MM.1S (cell line): ENCODE results near the gene CPHXL.

Experiments
- DNase-seq: peaks from one replicate; pipeline ENCODE4 v3.0.0-alpha.2; 2015
- H2AFZ ChIP-seq: fragments of 300-600 bp; sonication (generic); 2 replicates; pipeline ENCODE4 v1.6.0; 2016; ENCODE audit warnings: antibody characterized with exemption, low read length
- H3F3A ChIP-seq: fragments of 300-600 bp; sonication (generic); 2 replicates; pipeline ENCODE4 v1.6.1; 2016; ENCODE audit warnings: mild to moderate bottlenecking, antibody characterized with exemption, low read length, moderate library complexity, mixed read lengths; ENCODE audit not compliant: insufficient read depth
- H3K27ac ChIP-seq: fragments of 300-600 bp; sonication (generic); 2 replicates; pipeline ENCODE4 v1.5.1; 2016; ENCODE audit warnings: mild to moderate bottlenecking, low read length
- H3K27me3 ChIP-seq: fragments of 300-600 bp; sonication (generic); replicated peaks from 2 replicates; pipeline ENCODE4 v1.6.0; 2016; ENCODE audit warnings: low read length; ENCODE audit not compliant: insufficient read depth
- H3K36me3 ChIP-seq: fragments of 300-600 bp; sonication (generic); replicated peaks from 2 replicates; pipeline ENCODE4 v1.6.1; 2016; ENCODE audit warnings: mild to moderate bottlenecking, low read length, mixed read lengths; ENCODE audit not compliant: insufficient read depth
- H3K4me1 ChIP-seq: fragments of 300-600 bp; sonication (generic); 2 replicates; pipeline ENCODE4 v1.6.1; 2016; ENCODE audit warnings: low read length, mixed read lengths
- H3K4me2 ChIP-seq: fragments of 300-600 bp; sonication (generic); 2 replicates; pipeline ENCODE4 v1.6.0; 2016; ENCODE audit warnings: low read depth, low read length
- H3K4me3 ChIP-seq: fragments of 300-600 bp; sonication (generic); 2 replicates; pipeline ENCODE4 v1.5.1; 2016; ENCODE audit warnings: low read length, mixed read lengths
- H3K79me2 ChIP-seq: fragments of 300-600 bp; sonication (generic); 2 replicates; pipeline ENCODE4 v1.6.1; 2016; ENCODE audit warnings: mixed run types, low read length, mixed read lengths
- H3K9ac ChIP-seq: fragments of 300-600 bp; sonication (generic); 2 replicates; pipeline ENCODE4 v1.6.1; 2016; ENCODE audit warnings: low read length, mixed read lengths
- H3K9me2 ChIP-seq: fragments of 300-600 bp; sonication (generic); replicated peaks from 2 replicates; pipeline ENCODE4 v1.6.1; 2016; ENCODE audit warnings: mild to moderate bottlenecking, low read length, mixed read lengths; ENCODE audit not compliant: insufficient read depth
- H3K9me3 ChIP-seq: fragments of 300-600 bp; sonication (generic); replicated peaks from 2 replicates; pipeline ENCODE4 v1.6.1; 2016; ENCODE audit warnings: mild to moderate bottlenecking, low read length, mixed read lengths; ENCODE audit not compliant: insufficient read depth
- H4K20me1 ChIP-seq: fragments of 300-600 bp; sonication (generic); 2 replicates; pipeline ENCODE4 v1.6.1; 2016; ENCODE audit warnings: mild to moderate bottlenecking, low read length, moderate library complexity, mixed read lengths; ENCODE audit not compliant: insufficient read depth
- EZH2 ChIP-seq: fragments of 300-600 bp; sonication (generic); optimal IDR thresholded peaks from 2 replicates; pipeline ENCODE3; 2017; ENCODE audit warnings: low read depth, mild to moderate bottlenecking, antibody characterized with exemption, low read length, mixed read lengths
- EZH2phosphoT487 ChIP-seq: fragments of 300-600 bp; sonication (generic); IDR thresholded peaks from 2 replicates; pipeline ENCODE4 v1.6.1; 2018; ENCODE audit warnings: antibody characterized with exemption, low read length
- TF ChIP-seq, protein P1 (sequence below): fragments of 300-600 bp; sonication (generic); IDR thresholded peaks from 2 replicates; pipeline ENCODE4 v1.5.1; 2016; ENCODE audit warnings: antibody characterized with exemption, low read length, mixed read lengths

CPHXL gene

DNA sequence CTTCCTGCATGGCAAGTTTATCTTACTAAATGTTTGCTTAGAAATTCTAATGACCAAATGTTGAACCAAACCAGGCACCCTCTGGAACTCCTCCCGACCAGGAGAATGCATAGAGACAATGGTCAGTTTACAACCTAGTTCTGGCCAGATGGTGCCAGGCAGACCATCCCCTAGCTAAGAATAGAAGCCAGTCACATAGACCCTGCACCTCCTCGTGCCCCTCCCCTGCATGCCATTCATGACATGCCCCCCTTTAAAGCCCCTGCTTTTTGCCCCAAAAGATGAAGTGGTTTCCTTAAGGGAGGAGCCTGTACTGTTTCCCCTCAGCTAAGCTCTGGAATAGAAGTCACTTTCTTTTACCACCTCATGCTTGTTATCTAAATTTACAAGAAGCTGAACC is 6.6 kb upstream of the CPHXL start:
- no peaks in the 10 kb centered on the region for H3K27me3 ChIP-seq
- H2AFZ ChIP-seq: no peak overlapping the region

DNA sequence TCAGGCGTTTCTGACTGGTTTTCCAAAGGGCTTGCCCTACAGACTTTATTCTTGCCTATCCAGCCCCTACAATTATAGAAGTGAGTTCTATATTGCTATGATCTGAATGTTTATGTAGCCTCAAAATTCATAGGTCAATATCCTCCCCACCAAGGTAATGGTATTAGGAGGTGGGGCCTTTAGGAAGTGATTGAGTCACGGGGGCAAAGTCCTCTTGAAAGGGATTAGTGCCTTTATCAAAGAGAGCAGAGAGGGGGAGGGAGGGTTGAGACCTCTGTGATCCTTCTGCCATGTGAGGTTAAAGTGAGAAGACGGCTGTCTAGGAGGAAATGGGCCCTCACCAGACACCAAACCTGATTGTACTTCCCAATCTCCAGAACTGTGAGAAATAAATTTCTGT is 931 bp upstream of the CPHXL start:
- Histone ChIP-seq H2AFZ (no peak overlapping the region), H4K20me1 (no peaks in the 10 kb centered on the region), H3K9ac (no peak overlapping the region), H3K36me3 (no peaks in the 10 kb centered on the region), H3K4me2 (no peak overlapping the region), H3F3A (no peaks in the 10 kb centered on the region), H3K9me2 (no peaks in the 10 kb centered on the region), H3K9me3 (no peaks in the 10 kb centered on the region), H3K4me3 (no peak overlapping the region), H3K4me1 (no peaks in the 10 kb centered on the region), H3K27me3 (no peaks in the 10 kb centered on the region), H3K79me2 (no peaks in the 10 kb centered on the region), H3K27ac (no peak overlapping the region)
- TF ChIP-seq EZH2 (no peak), EZH2phosphoT487 (no peak)
- TF ChIP-seq, protein P1, sequence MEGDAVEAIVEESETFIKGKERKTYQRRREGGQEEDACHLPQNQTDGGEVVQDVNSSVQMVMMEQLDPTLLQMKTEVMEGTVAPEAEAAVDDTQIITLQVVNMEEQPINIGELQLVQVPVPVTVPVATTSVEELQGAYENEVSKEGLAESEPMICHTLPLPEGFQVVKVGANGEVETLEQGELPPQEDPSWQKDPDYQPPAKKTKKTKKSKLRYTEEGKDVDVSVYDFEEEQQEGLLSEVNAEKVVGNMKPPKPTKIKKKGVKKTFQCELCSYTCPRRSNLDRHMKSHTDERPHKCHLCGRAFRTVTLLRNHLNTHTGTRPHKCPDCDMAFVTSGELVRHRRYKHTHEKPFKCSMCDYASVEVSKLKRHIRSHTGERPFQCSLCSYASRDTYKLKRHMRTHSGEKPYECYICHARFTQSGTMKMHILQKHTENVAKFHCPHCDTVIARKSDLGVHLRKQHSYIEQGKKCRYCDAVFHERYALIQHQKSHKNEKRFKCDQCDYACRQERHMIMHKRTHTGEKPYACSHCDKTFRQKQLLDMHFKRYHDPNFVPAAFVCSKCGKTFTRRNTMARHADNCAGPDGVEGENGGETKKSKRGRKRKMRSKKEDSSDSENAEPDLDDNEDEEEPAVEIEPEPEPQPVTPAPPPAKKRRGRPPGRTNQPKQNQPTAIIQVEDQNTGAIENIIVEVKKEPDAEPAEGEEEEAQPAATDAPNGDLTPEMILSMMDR: no peak
- DNase-seq: no peak

More for the DNA sequence above, 6.6 kb upstream of the CPHXL start:
- no peak overlapping the region for H3K4me2 ChIP-seq
- no peak overlapping the region for H3K4me3 ChIP-seq
- H4K20me1 ChIP-seq: no peaks in the 10 kb centered on the region
- no peak overlapping the region for H3K9ac ChIP-seq
- H3K9me3 ChIP-seq: no peaks in the 10 kb centered on the region
- H3K9me2 ChIP-seq: no peaks in the 10 kb centered on the region
- H3K79me2 ChIP-seq: no peaks in the 10 kb centered on the region
- no peaks in the 10 kb centered on the region for H3K4me1 ChIP-seq
- no peak overlapping the region for H3K27ac ChIP-seq
- TF ChIP-seq EZH2phosphoT487 (no peak), EZH2 (no peak)
- TF ChIP-seq, protein P1: no peak
- DNase-seq: no peak
- no peaks in the 10 kb centered on the region for H3K36me3 ChIP-seq
- H3F3A ChIP-seq: no peaks in the 10 kb centered on the region

DNA sequence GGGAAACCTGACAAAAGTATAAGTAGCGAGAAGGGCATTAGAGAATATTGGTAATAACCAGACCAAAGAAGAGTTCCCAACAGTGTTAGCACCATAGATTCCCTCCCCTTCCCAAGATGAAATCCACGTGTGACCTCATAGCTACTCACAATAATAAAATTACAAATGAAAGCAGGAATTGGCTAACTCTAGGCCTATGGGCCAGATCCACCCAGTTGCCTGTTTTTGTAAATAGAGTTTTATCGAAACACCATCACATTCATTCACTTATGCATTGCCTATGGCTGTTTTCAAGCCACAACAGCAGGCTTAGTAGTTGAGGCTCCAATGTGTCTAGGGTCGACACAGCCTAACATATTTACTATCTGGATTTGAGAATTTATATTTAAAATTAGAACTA is 7.8 kb downstream of the CPHXL start:
- Histone ChIP-seq H3K27ac (no peak overlapping the region), H3K4me1 (no peaks in the 10 kb centered on the region), H3K36me3 (no peaks in the 10 kb centered on the region), H3K9me2 (no peaks in the 10 kb centered on the region), H3K4me2 (no peak overlapping the region), H3K27me3 (no peaks in the 10 kb centered on the region), H3K79me2 (no peaks in the 10 kb centered on the region), H3K4me3 (no peak overlapping the region), H4K20me1 (no peaks in the 10 kb centered on the region), H3K9me3 (no peaks in the 10 kb centered on the region), H3F3A (no peaks in the 10 kb centered on the region), H2AFZ (no peak overlapping the region), H3K9ac (no peak overlapping the region)
- TF ChIP-seq EZH2phosphoT487: no peak
- no peak for TF ChIP-seq EZH2
- TF ChIP-seq, protein P1: no peak
- no peak for DNase-seq
